GM13976 (cell line): Measurements from ENCODE around the gene LRRN4.
"Not testable (repeated sequence)": the region's sequence is repeated elsewhere in the genome, so short reads cannot be mapped to it uniquely, and the experiment has no call there.

Source experiments
- DNase-seq: peaks from one replicate; pipeline ENCODE4 v3.0.0; 2012; ENCODE audit warnings: low spot score
- in situ Hi-C: fragments of 300-500 bp; cut with MboI; formaldehyde crosslinking; loops from one replicate; pipeline ENCODE4 v1.12.0; 2022; ENCODE audit warnings: low sequenced_read_pairs, mixed read lengths, inconsistent platforms; ENCODE audit not compliant: unreplicated experiment
- TF ChIP-seq, protein P1 (sequence below): IDR thresholded peaks from 2 replicates; pipeline ENCODE4 v1.5.1; 2012; ENCODE audit warnings: borderline replicate concordance, mild to moderate bottlenecking; ENCODE audit not compliant: insufficient read depth; ENCODE audit errors: extremely low read depth, missing control alignments, control extremely low read depth

Gene LRRN4

DNA sequence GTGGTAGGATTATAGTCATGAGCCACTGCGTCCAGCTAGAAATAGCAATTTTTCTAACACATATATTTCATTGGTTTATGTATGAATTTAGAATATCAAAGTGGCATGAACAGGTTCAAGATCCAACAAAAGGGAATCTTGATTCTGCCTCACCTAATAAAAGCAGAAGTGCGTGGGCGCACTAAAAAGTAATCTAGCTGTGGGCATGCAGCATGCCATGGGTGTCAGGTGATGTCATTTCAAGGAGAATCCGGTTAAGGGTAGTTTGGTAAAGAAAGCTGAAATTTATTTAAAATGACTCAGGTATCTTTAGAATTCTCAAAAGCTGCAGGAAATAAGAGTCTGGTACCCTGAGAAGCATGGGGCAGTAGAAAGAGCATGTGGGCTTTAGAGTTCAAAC, 17.6 kb downstream of the LRRN4 start:
- in situ Hi-C loops: no loop called here
- TF ChIP-seq, protein P1, sequence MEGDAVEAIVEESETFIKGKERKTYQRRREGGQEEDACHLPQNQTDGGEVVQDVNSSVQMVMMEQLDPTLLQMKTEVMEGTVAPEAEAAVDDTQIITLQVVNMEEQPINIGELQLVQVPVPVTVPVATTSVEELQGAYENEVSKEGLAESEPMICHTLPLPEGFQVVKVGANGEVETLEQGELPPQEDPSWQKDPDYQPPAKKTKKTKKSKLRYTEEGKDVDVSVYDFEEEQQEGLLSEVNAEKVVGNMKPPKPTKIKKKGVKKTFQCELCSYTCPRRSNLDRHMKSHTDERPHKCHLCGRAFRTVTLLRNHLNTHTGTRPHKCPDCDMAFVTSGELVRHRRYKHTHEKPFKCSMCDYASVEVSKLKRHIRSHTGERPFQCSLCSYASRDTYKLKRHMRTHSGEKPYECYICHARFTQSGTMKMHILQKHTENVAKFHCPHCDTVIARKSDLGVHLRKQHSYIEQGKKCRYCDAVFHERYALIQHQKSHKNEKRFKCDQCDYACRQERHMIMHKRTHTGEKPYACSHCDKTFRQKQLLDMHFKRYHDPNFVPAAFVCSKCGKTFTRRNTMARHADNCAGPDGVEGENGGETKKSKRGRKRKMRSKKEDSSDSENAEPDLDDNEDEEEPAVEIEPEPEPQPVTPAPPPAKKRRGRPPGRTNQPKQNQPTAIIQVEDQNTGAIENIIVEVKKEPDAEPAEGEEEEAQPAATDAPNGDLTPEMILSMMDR: no peak
- no peak for DNase-seq

DNA sequence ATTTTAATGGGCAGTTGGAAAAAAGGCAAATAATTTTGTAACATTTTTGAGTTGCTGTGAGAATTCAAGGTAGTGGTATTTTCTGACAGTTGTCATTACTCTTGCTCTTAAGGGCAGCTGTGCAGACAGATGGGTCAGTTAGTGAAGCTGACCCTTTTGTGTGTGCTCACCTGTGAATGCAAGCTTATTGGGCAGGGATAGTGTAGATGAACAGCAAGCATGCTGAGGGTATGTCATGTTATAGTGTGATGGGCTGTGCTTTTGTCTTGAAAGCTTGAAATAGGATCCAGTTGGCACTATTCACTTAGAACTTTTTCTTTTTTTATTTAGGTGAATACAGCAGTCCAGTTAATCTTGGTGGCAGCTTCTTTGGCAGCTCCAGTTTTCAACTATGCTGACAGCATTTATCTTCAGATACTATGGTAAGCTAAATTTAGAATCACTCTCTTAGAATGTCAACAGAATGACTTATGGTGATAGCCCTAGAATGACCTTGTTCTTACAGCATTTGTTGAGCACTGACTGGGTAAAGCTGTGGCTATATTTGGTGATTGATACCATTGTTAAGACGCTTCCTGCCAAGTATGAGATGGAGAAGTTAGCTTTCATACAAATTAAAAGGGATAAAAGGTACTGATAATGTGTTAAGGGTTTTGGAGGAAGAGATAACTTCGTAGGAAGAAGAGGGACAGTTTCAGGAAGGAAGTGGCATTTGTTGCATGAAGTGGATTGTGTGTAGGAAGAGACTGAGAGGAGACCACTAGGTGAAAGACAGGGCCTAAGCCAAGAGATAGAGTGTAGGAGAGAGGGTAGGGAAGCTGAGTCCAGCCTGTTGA, 19.5 kb downstream of the LRRN4 start:
- in situ Hi-C loops: no loop called here

GRCh38 chr20:6032907-6033306, 21.0 kb downstream of the LRRN4 start:
- in situ Hi-C loops, DNase-seq: not testable (repeated sequence)

More for the DNA sequence above, 19.5 kb downstream of the LRRN4 start:
- TF ChIP-seq, protein P1: no peak
- no peak for DNase-seq

- no peak for DNase-seq
- in situ Hi-C loops: no loop called here
- TF ChIP-seq, protein P1: no peak
Measured at GRCh38 chr20:6030453-6031080, 23.3 kb downstream of the LRRN4 start.

DNA sequence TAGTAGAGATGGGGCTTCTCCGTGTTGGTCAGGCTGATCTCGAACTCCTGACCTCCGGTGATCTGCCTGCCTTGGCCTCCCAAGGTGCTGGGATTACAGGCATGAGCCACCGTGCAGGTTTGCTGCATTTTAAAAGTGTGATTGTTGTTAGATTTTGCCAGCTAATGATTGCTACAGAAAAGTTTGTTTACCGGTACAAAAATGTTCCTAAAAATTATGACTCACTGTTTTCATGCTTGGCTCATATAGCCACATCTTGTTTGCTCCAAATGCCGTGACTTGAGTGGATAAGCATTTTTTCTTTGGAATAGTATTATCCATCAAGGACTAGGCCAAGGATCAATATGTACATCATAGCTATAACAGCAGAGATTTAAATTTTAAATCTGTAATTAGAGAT, 24.3 kb downstream of the LRRN4 start:
- no peak for DNase-seq
- in situ Hi-C loops: no loop called here
- TF ChIP-seq, protein P1: no peak

GRCh38 chr20:6028818-6029217, 25.0 kb downstream of the LRRN4 start:
- TF ChIP-seq, protein P1: no peak
- no peak for DNase-seq
- in situ Hi-C loops: no loop called here

DNA sequence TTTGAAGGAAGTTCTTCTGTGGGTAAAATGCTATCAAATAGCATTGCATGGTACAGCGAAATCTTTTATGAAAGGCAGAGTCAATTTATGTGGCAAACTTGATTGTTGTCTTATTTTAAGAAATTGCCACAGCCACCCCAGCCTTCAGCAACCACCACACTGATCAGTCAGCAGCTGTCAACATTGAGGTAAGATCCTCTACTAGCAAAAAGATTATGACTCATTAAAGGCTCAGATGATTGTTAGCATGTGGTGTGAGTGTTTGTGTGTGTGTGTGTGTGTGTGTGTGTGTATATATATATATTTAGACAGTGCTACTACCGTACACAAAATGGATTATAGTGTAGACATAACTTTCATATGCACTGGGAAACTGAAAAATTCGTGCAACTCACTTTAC, 27.8 kb downstream of the LRRN4 start:
- no peak for DNase-seq
- in situ Hi-C loops: no loop called here
- TF ChIP-seq, protein P1: no peak
